Transverse colon (tissue), 4 donors: Measurements from ENCODE around the gene SMAP2. TPM values are rescaled to one million over a fixed set of nuclear protein-coding genes. Genes with fewer than 3 reads are reported as not detected.

Experiments used
- DNase-seq: peaks from one replicate; pipeline ENCODE4 v3.0.0-alpha.2; 2019
- H3K27ac ChIP-seq, 4 donors: fragments of 200-600 bp; sonication (generic); 2 replicates each; pipeline ENCODE4 v1.5.1; 2016 to 2018; ENCODE audit warnings: inconsistent platforms in 4 of 4
- H3K27me3 ChIP-seq: fragments of 200-600 bp; sonication (generic); 2 replicates; pipeline ENCODE4 v1.5.1; 2017; ENCODE audit warnings: inconsistent platforms
- H3K36me3 ChIP-seq, 4 donors: fragments of 200-600 bp; sonication (generic); 2 replicates each; pipeline ENCODE4 v1.5.1; 2017 to 2019; ENCODE audit warnings: inconsistent platforms in 4 of 4
- H3K4me1 ChIP-seq, 4 donors: fragments of 200-600 bp; sonication (generic); 2 replicates each; pipeline ENCODE4 v1.5.1; 2017 to 2020; ENCODE audit warnings: inconsistent platforms in 4 of 4
- H3K4me3 ChIP-seq, 4 donors: fragments of 200-600 bp; sonication (generic); 1 replicate in 1 of 4; 2 replicates in 3 of 4; pipeline versions ENCODE4 v1.5.1 to v1.6.1; 2017 to 2019; ENCODE audit warnings: inconsistent platforms in 4 of 4
- H3K9me3 ChIP-seq, 2 donors: fragments of 200-600 bp; sonication (generic); 2 replicates each; pipeline ENCODE4 v1.5.1; 2017 to 2019; ENCODE audit warnings: inconsistent platforms in 2 of 2
- CTCF ChIP-seq, 5 experiments: fragments of 200-600 bp in 3 of 5; fragments of 450-650 bp in 2 of 5; sonication (generic) in 3 of 5; IDR thresholded peaks; 1 replicate in 2 of 5; 2 replicates in 3 of 5; pipeline ENCODE4 v1.5.1; 2016 to 2017; ENCODE audit warnings: antibody characterized with exemption in 5 of 5, inconsistent platforms in 3 of 5, mild to moderate bottlenecking in 2 of 5, moderate library complexity in 1 of 5
- EP300 ChIP-seq: sonication (generic); formaldehyde crosslinking; IDR thresholded peaks from one replicate; pipeline ENCODE4 v1.6.1; 2017; ENCODE audit warnings: antibody characterized with exemption, low read depth
- POLR2A ChIP-seq: fragments of 450-650 bp; IDR thresholded peaks from one replicate; pipeline ENCODE4 v1.6.1; 2016; ENCODE audit warnings: antibody characterized with exemption, mild to moderate bottlenecking, moderate library complexity
- POLR2AphosphoS5 ChIP-seq, 3 donors: sonication (generic); formaldehyde crosslinking; IDR thresholded peaks; one replicate each; pipeline ENCODE4 v1.6.1; 2016; ENCODE audit warnings: antibody characterized with exemption in 3 of 3
- WGBS, 2 donors: methylation state at CpG; one replicate each; pipeline ENCODE4 v1.1.5; 2018; ENCODE audit warnings: low coverage in 1 of 2; 5-methylcytosine and 5-hydroxymethylcytosine counted together
- in situ Hi-C, 4 donors: fragments of 200-750 bp; cut with MboI; loops; one replicate each; pipeline versions ENCODE4 v1.15.0 to v1.15.1; 2017; ENCODE audit warnings: low sequenced_read_pairs in 3 of 4, low pct_ligation_motif_present in 1 of 4, low pct_unique_long_range_greater_than_20kb in 1 of 4
- intact Hi-C: fragments of 100-400 bp; cut with DNase I; formaldehyde crosslinking; loops from one replicate; pipeline ENCODE4 v1.15.1; 2023; ENCODE audit warnings: low total_unique reads
- total RNA-seq, 4 donors: library from RNA; depleted of rRNA; stranded (reverse); fragments of >200 nt; gene quantifications; one replicate each; pipeline ENCODE4 v1.1.0, GENCODE V29; 2016

The SMAP2 gene
- total RNA-seq, 4 donors from 2014 or later = 20.1 to 47.0 (median 33.8) TPM

DNA sequence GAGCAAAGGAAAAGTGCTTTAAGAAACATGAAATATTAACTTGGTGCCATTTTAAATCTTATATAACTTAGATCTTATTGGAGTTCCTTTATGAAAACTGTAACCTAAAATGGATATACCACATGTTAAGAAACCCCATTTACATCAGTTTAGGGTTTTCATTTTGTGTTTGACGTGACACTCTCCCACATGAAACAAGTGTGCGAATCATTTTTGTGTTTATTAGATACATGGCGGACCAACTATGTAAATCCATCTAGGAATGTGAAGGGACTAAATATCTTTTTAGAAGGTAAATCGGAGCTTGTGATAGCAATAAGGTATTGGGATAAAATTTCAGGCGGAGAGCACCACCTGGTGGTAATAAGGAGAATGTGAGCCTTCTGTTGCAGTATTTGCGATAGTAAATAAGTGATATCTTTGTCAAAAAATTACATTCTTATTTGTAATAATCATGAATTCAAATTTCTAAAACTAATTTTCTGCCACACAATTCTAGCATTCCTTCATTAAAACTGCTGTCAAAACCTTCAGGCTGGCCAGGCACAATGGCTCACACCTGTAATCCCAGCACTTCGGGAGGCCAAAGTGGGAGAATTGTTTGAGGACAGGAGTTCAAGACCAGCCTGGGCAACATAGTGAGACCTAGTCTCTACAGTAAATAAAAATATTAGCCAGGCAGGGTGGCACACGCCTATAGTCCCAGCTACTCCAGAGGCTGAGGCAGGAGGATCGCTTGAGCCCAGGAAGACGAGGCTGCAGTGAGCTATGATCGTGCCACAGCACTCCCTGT lies 31.3 kb downstream of the SMAP2 start:
- intact Hi-C loops = loop anchor here (10.0 kb wide), 1 partner anchor 90 kb away; the partner anchor contains the start of gene COL9A2

DNA sequence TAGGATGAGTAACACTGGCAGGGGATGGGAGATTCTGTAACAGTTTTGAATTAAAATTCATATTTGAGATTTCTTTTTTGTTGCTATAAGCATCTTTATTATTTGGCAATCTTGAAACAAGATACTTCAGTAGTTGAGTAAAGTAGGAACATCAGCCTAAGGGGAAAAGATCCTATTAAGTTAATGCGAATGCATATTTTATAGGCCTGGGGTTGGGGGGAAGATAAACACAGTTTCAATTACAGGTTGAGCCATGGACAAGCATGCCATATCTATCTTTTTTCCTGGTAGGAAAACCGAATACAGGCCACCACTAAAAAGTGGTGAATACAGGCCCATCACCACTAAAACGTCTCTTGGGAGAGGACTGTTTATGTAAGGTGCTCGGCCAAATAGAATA lies 32.3 kb downstream of the SMAP2 start:
- H3K4me3 ChIP-seq = no peak overlapping the region
- H3K27ac ChIP-seq = no peak overlapping the region
- H3K4me1 ChIP-seq = peaks cover 0 to 15% (median 0%) of the 10 kb centered on the region in 4 donors
- in situ Hi-C loops = loop anchor here in 3 of 4 donors (5.0 to 25.0 kb wide), 4 partner anchors 64 to 269 kb away; no protein-coding TSS in a partner anchor
- H3K27me3 ChIP-seq = no peaks in the 10 kb centered on the region
- no peaks in the 10 kb centered on the region for H3K9me3 ChIP-seq
- no peak for DNase-seq
- H3K36me3 ChIP-seq = peaks cover 0 to 16% (median 0%) of the 10 kb centered on the region in 4 donors
- TF ChIP-seq POLR2AphosphoS5 (IDR thresholded peaks at IDR 0.05) (no peak), EP300 (no peak)
- WGBS, 2 donors = 73 to 75% methylated on average over 4 of the region's 4 CpGs
- intact Hi-C loops = loop anchor here (2.0 to 10.0 kb wide), 2 partner anchors 91 to 263 kb away; partner anchors contain the start of gene COL9A2

More for the DNA sequence above, 31.3 kb downstream of the SMAP2 start:
- Histone ChIP-seq H3K36me3 (peaks cover 0 to 15% (median 0%) of the 10 kb centered on the region in 4 donors), H3K27ac (peak overlapping the region in 3 of 4 donors; percentile 10 to 39 (median 11)), H3K9me3 (no peaks in the 10 kb centered on the region), H3K27me3 (no peaks in the 10 kb centered on the region), H3K4me1 (peaks cover 0 to 22% (median 0%) of the 10 kb centered on the region in 4 donors), H3K4me3 (no peak overlapping the region)
- in situ Hi-C loops = loop anchor here in 3 of 4 donors (5.0 to 25.0 kb wide), 4 partner anchors 63 to 268 kb away; no protein-coding TSS in a partner anchor
- TF ChIP-seq EP300 (no peak), CTCF (IDR thresholded peaks at IDR 0.05) (peak; percentile 78 to 88 (median 88)), POLR2AphosphoS5 (IDR thresholded peaks at IDR 0.05) (no peak)
- 10 to 50% methylated on average over 6 to 11 of the region's 11 CpGs for WGBS, 2 donors
- no peak for DNase-seq

GRCh38 chr1:40407453-40407852 lies 33.9 kb downstream of the SMAP2 start:
- no peak overlapping the region for H3K27ac ChIP-seq
- intact Hi-C loops = loop anchor here (2.0 to 10.0 kb wide), 2 partner anchors 93 to 265 kb away; partner anchors contain the start of gene COL9A2
- peaks cover 0 to 15% (median 0%) of the 10 kb centered on the region in 4 donors for H3K4me1 ChIP-seq
- in situ Hi-C loops = loop anchor here in 3 of 4 donors (5.0 to 25.0 kb wide), 4 partner anchors 65 to 270 kb away; no protein-coding TSS in a partner anchor
- no peaks in the 10 kb centered on the region for H3K9me3 ChIP-seq
- TF ChIP-seq POLR2A = no peak
- no peak for TF ChIP-seq POLR2AphosphoS5 (IDR thresholded peaks at IDR 0.05)
- no peak for TF ChIP-seq EP300
- TF ChIP-seq CTCF (IDR thresholded peaks at IDR 0.05) = no peak
- H3K27me3 ChIP-seq = no peaks in the 10 kb centered on the region
- no peak for DNase-seq
- peaks cover 0 to 16% (median 0%) of the 10 kb centered on the region in 4 donors for H3K36me3 ChIP-seq
- H3K4me3 ChIP-seq = no peak overlapping the region

- H3K27me3 ChIP-seq = no peaks in the 10 kb centered on the region
- peaks cover 0 to 4% (median 0%) of the 10 kb centered on the region in 4 donors for H3K4me1 ChIP-seq
- no peaks in the 10 kb centered on the region for H3K9me3 ChIP-seq
- no peak for DNase-seq
- TF ChIP-seq POLR2AphosphoS5 (IDR thresholded peaks at IDR 0.05) (no peak), POLR2A (no peak), CTCF (IDR thresholded peaks at IDR 0.05) (no peak), EP300 (no peak)
- WGBS, 2 donors = 88 to 92% methylated on average over 4 of the region's 4 CpGs
- H3K36me3 ChIP-seq = peaks cover 0 to 31% (median 3%) of the 10 kb centered on the region in 4 donors
- intact Hi-C loops = loop anchor here (10.0 kb wide), 1 partner anchor 95 kb away; the partner anchor contains the start of gene COL9A2
- H3K27ac ChIP-seq = no peak overlapping the region
- no peak overlapping the region for H3K4me3 ChIP-seq
- in situ Hi-C loops = loop anchor here in 3 of 4 donors (5.0 to 25.0 kb wide), 4 partner anchors 67 to 272 kb away; no protein-coding TSS in a partner anchor
Measured at GRCh38 chr1:40409467-40409866, 35.9 kb downstream of the SMAP2 start.
